Naive B cell (primary cell): Measurements from ENCODE around the gene IBSP. TPM values are rescaled to one million over a fixed set of nuclear protein-coding genes. Genes with fewer than 3 reads are reported as not detected.

ENCODE experiments used
- ATAC-seq, 2 donors: fragments of 150-1000 bp; cut with Tn5 transposase; 2 replicates each; pipeline ENCODE4 v1.10.0; 2021; ENCODE audit warnings: low read depth in 2 of 2, mild to moderate bottlenecking in 2 of 2, moderate library complexity in 2 of 2
- DNase-seq: peaks from one replicate; pipeline ENCODE4 v3.0.0; 2022
- H3K27ac Mint-ChIP-seq, 6 donors: one replicate each; pipeline ENCODE4 v1.8.0; 2020 to 2022; ENCODE audit warnings: mild to moderate bottlenecking in 6 of 6, mixed read lengths in 6 of 6, moderate library complexity in 5 of 6, inconsistent platforms in 2 of 6
- H3K27me3 Mint-ChIP-seq, 3 donors: one replicate each; pipeline ENCODE4 v1.8.0; 2021 to 2022; ENCODE audit warnings: mixed read lengths in 3 of 3, mild to moderate bottlenecking in 1 of 3
- H3K36me3 Mint-ChIP-seq, 2 donors: one replicate each; pipeline ENCODE4 v1.8.0; 2020 to 2022; ENCODE audit warnings: mixed read lengths in 2 of 2, inconsistent platforms in 1 of 2, mild to moderate bottlenecking in 1 of 2
- H3K4me1 Mint-ChIP-seq, 3 donors: one replicate each; pipeline ENCODE4 v1.8.0; 2020 to 2022; ENCODE audit warnings: mixed read lengths in 3 of 3, inconsistent platforms in 1 of 3, mild to moderate bottlenecking in 1 of 3, moderate library complexity in 1 of 3
- H3K4me3 Mint-ChIP-seq, 8 donors: one replicate each; pipeline ENCODE4 v1.8.0; 2020 to 2022; ENCODE audit warnings: mild to moderate bottlenecking in 8 of 8, mixed read lengths in 8 of 8, moderate library complexity in 8 of 8, inconsistent platforms in 2 of 8
- H3K9me3 Mint-ChIP-seq, 7 donors: one replicate each; pipeline ENCODE4 v1.8.0; 2020 to 2022; ENCODE audit warnings: mixed read lengths in 7 of 7, mild to moderate bottlenecking in 5 of 7, inconsistent platforms in 2 of 7, moderate library complexity in 1 of 7
- polyA plus RNA-seq, 6 donors: library from polyadenylated mRNA; unstranded; fragments of 300-500 nt; fragmentation: Illumina TruSeq; gene quantifications; one replicate each; pipeline ENCODE4 v1.2.3, GENCODE V29; 2021; ENCODE audit warnings: low read depth in 6 of 6

IBSP gene
- polyA plus RNA-seq, 6 donors from 2014 or later, result not detected

GRCh38 chr4:87811977-87812376 is 12.6 kb downstream of the IBSP start:
- H3K27ac Mint-ChIP-seq, result no peak overlapping the region
- H3K9me3 Mint-ChIP-seq, result peaks cover 0 to 17% (median 11%) of the 10 kb centered on the region in 7 donors
- H3K4me1 Mint-ChIP-seq, result no peaks in the 10 kb centered on the region
- ATAC-seq (no peak), DNase-seq (no peak)
- H3K36me3 Mint-ChIP-seq, result no peaks in the 10 kb centered on the region
- H3K27me3 Mint-ChIP-seq, result peaks cover 0 to 16% (median 9%) of the 10 kb centered on the region in 3 donors
- no peak overlapping the region for H3K4me3 Mint-ChIP-seq

- Mint-ChIP-seq H3K4me1 (no peaks in the 10 kb centered on the region), H3K9me3 (peaks cover 2 to 10% (median 4%) of the 10 kb centered on the region in 7 donors), H3K27ac (no peak overlapping the region), H3K4me3 (no peak overlapping the region), H3K27me3 (peaks cover 4 to 34% (median 21%) of the 10 kb centered on the region in 3 donors), H3K36me3 (no peaks in the 10 kb centered on the region)
- DNase-seq (no peak), ATAC-seq (no peak)
These were observed 20.0 kb downstream of the IBSP start for GRCh38 chr4:87819281-87819919.

- H3K4me3 Mint-ChIP-seq, result no peak overlapping the region
- ATAC-seq (no peak), DNase-seq (no peak)
- H3K27me3 Mint-ChIP-seq, result peaks cover 4 to 26% (median 12%) of the 10 kb centered on the region in 3 donors
- H3K36me3 Mint-ChIP-seq, result no peaks in the 10 kb centered on the region
- no peak overlapping the region for H3K27ac Mint-ChIP-seq
- H3K4me1 Mint-ChIP-seq, result no peaks in the 10 kb centered on the region
- H3K9me3 Mint-ChIP-seq, result peaks cover 0 to 5% (median 1%) of the 10 kb centered on the region in 7 donors
These were observed 23.8 kb downstream of the IBSP start for GRCh38 chr4:87823200-87823599.

GRCh38 chr4:87823724-87824123 is 24.4 kb downstream of the IBSP start:
- Mint-ChIP-seq H3K27ac (no peak overlapping the region), H3K36me3 (no peaks in the 10 kb centered on the region), H3K4me3 (no peak overlapping the region), H3K9me3 (peaks cover 0 to 5% (median 1%) of the 10 kb centered on the region in 7 donors), H3K27me3 (peaks cover 4 to 26% (median 12%) of the 10 kb centered on the region in 3 donors), H3K4me1 (no peaks in the 10 kb centered on the region)
- DNase-seq (no peak), ATAC-seq (no peak)

- no peak overlapping the region for H3K27ac Mint-ChIP-seq
- no peaks in the 10 kb centered on the region for H3K36me3 Mint-ChIP-seq
- peaks cover 0 to 5% (median 1%) of the 10 kb centered on the region in 7 donors for H3K9me3 Mint-ChIP-seq
- DNase-seq, result no peak
- H3K4me3 Mint-ChIP-seq, result no peak overlapping the region
- no peak for ATAC-seq
- peaks cover 4 to 26% (median 8%) of the 10 kb centered on the region in 3 donors for H3K27me3 Mint-ChIP-seq
- no peaks in the 10 kb centered on the region for H3K4me1 Mint-ChIP-seq
These were observed 25.0 kb downstream of the IBSP start for GRCh38 chr4:87824352-87824751.

GRCh38 chr4:87832669-87833068 is 33.3 kb downstream of the IBSP start, which contains the start of gene MEPE:
MEPE (plus strand) TSS chr4:87832969; CDS start chr4:87834715, 1,746 bp downstream.
- Mint-ChIP-seq H3K4me3 (no peak within 1 kb of the TSS), H3K27ac (no peak within 1 kb of the TSS), H3K27me3 (no peaks in the 10 kb centered on the region), H3K9me3 (peaks cover 0 to 3% (median 0%) of the 10 kb centered on the region in 7 donors), H3K4me1 (no peaks in the 10 kb centered on the region), H3K36me3 (no peaks in the 10 kb centered on the region)
- ATAC-seq (no peak), DNase-seq (no peak)

- DNase-seq, result no peak
- H3K36me3 Mint-ChIP-seq, result no peaks in the 10 kb centered on the region
- H3K4me3 Mint-ChIP-seq, result no peak overlapping the region
- H3K9me3 Mint-ChIP-seq, result peaks cover 0 to 3% (median 0%) of the 10 kb centered on the region in 7 donors
- H3K27ac Mint-ChIP-seq, result no peak overlapping the region
- ATAC-seq, result no peak
- no peaks in the 10 kb centered on the region for H3K4me1 Mint-ChIP-seq
- no peaks in the 10 kb centered on the region for H3K27me3 Mint-ChIP-seq
These were observed 35.0 kb downstream of the IBSP start for GRCh38 chr4:87834401-87834800.

GRCh38 chr4:87835197-87835596 is 35.8 kb downstream of the IBSP start:
- Mint-ChIP-seq H3K9me3 (peaks cover 0 to 2% (median 0%) of the 10 kb centered on the region in 7 donors), H3K36me3 (no peaks in the 10 kb centered on the region), H3K27me3 (no peaks in the 10 kb centered on the region), H3K4me1 (no peaks in the 10 kb centered on the region), H3K27ac (no peak overlapping the region), H3K4me3 (no peak overlapping the region)
- DNase-seq, result no peak
- ATAC-seq, result no peak

- Mint-ChIP-seq H3K4me3 (no peak overlapping the region), H3K27ac (no peak overlapping the region), H3K9me3 (no peaks in the 10 kb centered on the region), H3K4me1 (no peaks in the 10 kb centered on the region), H3K27me3 (no peaks in the 10 kb centered on the region), H3K36me3 (no peaks in the 10 kb centered on the region)
- DNase-seq (no peak), ATAC-seq (no peak)
These were observed 36.4 kb downstream of the IBSP start for GRCh38 chr4:87835743-87836142.

- Mint-ChIP-seq H3K27me3 (peaks cover 0 to 5% (median 0%) of the 10 kb centered on the region in 3 donors), H3K4me1 (no peaks in the 10 kb centered on the region), H3K4me3 (no peak overlapping the region), H3K36me3 (no peaks in the 10 kb centered on the region), H3K27ac (no peak overlapping the region), H3K9me3 (no peaks in the 10 kb centered on the region)
- no peak for ATAC-seq
- no peak for DNase-seq
These were observed 38.9 kb downstream of the IBSP start for GRCh38 chr4:87838205-87838604.

GRCh38 chr4:87838890-87839591 is 39.7 kb downstream of the IBSP start:
- no peak overlapping the region for H3K27ac Mint-ChIP-seq
- no peak for DNase-seq

GRCh38 chr4:87839592-87839946 is 40.2 kb downstream of the IBSP start:
- Mint-ChIP-seq H3K4me3 (no peak overlapping the region), H3K9me3 (no peaks in the 10 kb centered on the region), H3K4me1 (no peaks in the 10 kb centered on the region), H3K27me3 (peaks cover under 1 to 16% (median 6%) of the 10 kb centered on the region in 3 donors), H3K27ac (no peak overlapping the region), H3K36me3 (no peaks in the 10 kb centered on the region)
- ATAC-seq (no peak), DNase-seq (no peak)

More at GRCh38 chr4:87838890-87839591, 39.7 kb downstream of the IBSP start:
- Mint-ChIP-seq H3K9me3 (no peaks in the 10 kb centered on the region), H3K4me3 (no peak overlapping the region), H3K4me1 (no peaks in the 10 kb centered on the region), H3K36me3 (no peaks in the 10 kb centered on the region), H3K27me3 (peaks cover 0 to 13% (median 4%) of the 10 kb centered on the region in 3 donors)
- ATAC-seq, result no peak

- Mint-ChIP-seq H3K4me1 (no peaks in the 10 kb centered on the region), H3K4me3 (no peak overlapping the region), H3K9me3 (no peaks in the 10 kb centered on the region), H3K27me3 (peaks cover 6 to 17% (median 6%) of the 10 kb centered on the region in 3 donors), H3K27ac (no peak overlapping the region), H3K36me3 (no peaks in the 10 kb centered on the region)
- no peak for DNase-seq
- no peak for ATAC-seq
These were observed 40.8 kb downstream of the IBSP start for GRCh38 chr4:87840149-87840548.

GRCh38 chr4:87843936-87844335 is 44.6 kb downstream of the IBSP start:
- H3K9me3 Mint-ChIP-seq, result no peaks in the 10 kb centered on the region
- no peak for DNase-seq
- no peak overlapping the region for H3K27ac Mint-ChIP-seq
- peaks cover 0 to 6% (median 3%) of the 10 kb centered on the region in 3 donors for H3K4me1 Mint-ChIP-seq
- H3K27me3 Mint-ChIP-seq, result peaks cover 6 to 37% (median 12%) of the 10 kb centered on the region in 3 donors
- no peak overlapping the region for H3K4me3 Mint-ChIP-seq
- ATAC-seq, result no peak
- H3K36me3 Mint-ChIP-seq, result no peaks in the 10 kb centered on the region
